ENCODE data around the gene FAM163B.

- TF ChIP-seq POLR2AphosphoS5 (IDR thresholded peaks at IDR 0.05) = no peak
- TF ChIP-seq POLR2A (IDR thresholded peaks at IDR 0.05) = no peak
Measured at GRCh38 chr9:133610845-133611244, 1.7 kb upstream of the FAM163B start.
